CD4-positive, alpha-beta T cell treated with Interleukin-12 subunit alpha and Interleukin-12 subunit beta, for 1 hour (primary cell): ENCODE data around the gene ZMAT1.
"Not testable (repeated sequence)": the region's sequence is repeated elsewhere in the genome, so short reads cannot be mapped to it uniquely, and the experiment has no call there.

Experiments used
- DNase-seq: peaks from one replicate; pipeline ENCODE4 v3.0.0-alpha.2; 2020

The ZMAT1 gene

DNA sequence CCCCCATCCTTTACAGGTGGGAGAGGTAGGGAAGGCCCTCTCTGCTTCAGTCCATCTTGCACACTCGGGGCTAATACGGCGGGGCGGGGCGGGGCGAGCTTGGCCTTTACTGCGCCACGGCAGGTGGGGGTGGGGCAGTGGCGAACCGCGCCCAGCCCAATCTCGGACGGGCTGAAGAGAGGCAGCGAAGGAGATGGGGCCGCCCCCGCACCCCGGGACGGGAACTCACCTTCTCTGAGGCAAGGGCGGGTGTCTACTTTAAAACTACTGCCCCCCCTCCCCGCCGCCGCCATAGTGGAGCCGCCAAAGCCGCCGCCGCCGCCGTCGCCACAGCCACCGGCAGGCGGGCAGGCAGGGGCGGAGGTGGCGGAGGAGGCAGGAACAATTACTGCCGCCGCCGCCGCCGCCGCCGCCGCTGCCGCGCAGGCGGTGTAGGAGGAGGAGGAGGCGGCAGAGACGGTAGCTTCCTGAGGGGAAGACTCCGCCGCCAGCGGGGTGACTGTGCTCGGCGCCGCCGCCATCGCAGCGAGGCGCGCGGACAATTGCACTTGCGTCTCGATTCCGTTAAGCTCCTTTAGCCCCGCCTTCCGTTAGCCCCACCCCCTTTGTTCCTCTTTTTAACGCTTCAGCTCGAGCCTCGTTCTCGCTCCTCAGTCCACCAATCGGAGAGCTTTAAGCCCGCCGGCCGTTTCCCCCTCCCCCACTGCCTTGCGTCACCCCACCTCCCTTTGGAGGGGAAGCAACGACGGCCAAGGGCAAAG, at the start of gene ZMAT1:
Gene ZMAT1, minus strand, starts transcription at position 540 of the 761 bp plus-strand sequence. Its CDS starts 19 bp downstream, at position 521.
- peak; percentile 94 for DNase-seq

DNA sequence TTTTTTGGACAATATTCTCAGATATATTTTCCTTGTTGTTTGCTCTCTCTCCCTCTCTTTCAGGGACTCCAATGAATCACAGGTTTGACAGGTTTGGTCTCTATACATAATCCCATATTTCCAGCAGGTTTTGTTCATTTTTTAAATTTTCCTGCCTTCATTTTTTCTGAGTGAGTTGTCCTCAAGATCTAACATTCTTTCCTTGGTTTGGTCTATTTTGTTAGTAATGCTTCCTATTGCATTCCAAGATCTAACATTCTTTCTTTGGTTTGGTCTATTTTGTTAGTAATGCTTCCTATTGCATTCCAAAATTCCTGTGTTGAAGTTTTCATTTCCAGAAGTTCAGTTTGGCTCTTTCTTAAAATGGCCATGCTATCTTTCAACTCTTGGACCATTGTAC, 45.3 kb upstream of the ZMAT1 start:
- no peak for DNase-seq

DNA sequence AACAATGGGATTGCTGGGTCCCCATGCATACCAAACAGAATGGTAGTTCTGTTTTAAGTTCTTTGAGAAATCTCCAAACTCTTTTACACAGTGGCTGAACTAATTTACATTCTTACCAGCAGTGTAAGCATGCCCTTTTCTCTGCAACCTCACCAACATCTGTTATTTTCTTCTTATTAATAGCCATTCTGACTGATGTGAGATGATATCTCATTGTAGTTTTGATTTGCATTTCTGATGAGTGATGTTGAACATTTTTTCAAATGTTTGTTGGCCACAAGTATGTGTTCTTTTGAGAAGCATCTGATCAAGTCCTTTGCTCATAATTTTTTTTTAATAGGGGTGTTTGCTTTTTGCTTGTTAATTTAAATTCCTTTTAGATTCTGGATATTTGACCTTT, 41.2 kb upstream of the ZMAT1 start:
- DNase-seq: no peak

DNA sequence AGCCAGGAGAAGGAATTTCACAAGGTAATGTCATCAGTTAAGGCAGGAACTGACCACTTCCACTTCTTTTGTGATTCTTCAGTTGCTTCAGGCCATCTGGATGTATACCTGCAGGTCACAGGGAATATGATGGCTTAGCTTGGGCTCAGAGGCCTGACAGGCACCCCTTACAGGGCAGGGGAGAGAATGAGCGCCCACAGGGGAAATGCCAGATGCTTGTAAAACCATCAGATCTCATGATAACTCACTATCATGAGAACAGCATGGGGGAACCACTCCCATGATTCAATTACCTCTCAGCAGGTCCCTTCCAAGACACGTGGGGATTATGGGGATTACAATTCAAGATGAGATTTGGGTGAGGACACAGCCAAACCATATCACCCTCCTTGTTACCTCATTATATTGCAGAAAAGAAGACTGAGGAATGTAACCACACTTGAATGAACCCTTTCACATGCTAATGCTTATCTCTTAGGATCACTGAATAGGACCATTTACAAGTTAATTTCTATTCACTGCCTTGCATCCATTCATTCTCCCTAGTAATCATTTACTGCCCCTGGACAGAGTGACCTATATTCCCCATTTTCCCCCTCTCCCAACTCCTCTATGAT, 33.2 kb upstream of the ZMAT1 start:
- not testable (repeated sequence) for DNase-seq

DNA sequence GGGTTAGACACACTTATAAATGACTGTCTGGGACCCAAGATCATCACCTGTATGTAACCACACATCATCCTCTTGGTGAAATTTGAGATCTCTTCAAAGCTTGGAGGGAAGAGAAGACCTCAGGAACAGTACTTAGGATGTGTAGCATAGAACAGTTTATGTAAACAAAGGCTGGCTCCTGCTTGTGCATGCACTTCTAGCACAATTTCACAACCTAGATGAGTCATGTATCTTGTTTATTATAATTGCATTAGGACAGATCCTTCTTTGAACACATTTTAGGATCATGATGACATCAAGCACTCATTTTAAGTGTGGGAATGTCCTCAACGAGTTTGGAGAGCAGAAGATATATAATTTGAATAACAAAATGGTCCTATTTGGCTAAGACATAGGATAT, 26.3 kb upstream of the ZMAT1 start:
- no peak for DNase-seq

DNA sequence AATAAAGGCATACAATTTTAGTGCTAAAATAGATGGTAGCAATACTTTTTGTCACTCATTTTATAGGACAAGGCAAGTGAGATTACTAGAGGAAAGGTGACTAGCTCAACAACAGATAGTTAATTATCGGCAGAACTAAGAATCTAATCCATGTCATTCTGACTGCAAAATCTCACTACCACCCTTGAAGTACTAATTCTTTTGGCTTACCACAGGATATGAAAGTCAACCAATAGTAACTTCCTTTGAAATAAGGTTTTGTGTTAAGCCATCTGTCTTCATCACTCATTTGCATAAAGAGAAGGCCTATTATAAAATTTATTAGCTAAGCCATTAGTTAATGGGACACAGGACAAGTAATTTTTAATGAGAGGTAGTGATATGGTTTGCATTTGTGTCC, 25.3 kb upstream of the ZMAT1 start:
- DNase-seq: no peak

DNA sequence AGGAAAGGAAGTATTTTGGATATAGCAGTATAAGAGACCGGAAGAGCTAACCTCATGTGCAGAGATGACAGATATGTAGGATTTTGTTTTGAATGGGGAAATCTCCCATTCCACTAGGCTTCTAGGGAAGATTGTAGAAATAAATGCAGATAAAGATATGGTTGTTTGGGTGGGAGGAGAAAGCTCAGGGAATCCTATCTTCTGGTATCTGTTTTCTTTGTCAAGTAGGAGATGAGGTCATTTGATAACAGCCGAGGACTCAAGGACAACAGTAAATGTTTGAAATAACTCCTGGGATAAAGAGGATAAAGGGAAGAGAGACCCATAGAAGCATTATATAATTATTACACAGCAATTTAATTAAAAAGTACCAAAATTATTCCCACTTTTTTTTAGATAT, 24.7 kb upstream of the ZMAT1 start:
- DNase-seq: no peak

DNA sequence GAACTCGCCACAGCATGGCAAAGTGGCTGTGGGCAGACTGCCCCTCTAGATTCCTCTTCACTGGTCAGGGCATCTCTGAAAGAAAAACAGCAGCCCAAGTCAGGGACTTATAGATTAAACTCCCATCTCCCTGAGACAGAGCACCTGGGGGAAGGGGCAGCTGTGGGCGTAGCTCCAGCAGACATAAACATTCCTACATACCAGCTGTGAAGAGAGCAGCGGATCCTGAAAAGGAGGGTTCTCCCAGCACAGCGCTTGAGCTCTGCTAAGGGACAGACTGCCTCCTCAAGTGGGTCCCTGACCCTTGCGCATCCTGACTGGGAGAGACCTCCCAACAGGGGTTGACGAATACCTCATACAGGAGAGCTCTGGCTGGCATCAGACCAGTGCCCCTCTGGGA, 18.8 kb upstream of the ZMAT1 start:
- no peak for DNase-seq

DNA sequence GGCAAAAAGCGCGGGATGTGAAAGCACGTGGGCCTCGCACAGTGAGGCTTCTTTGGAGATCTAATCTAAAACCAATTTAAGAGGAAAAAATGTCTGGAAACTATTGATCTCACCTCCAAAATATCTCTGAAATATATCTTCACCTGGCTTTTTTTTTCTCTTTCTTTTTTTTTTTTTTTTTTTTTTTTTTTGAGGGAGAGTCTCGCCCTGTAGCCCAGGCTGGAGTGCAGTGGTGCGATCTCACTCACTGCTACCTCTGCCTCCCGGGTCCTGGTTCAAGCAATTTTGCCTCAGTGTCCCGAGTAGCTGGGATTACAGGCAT, 383 bp upstream of the ZMAT1 start:
- no peak for DNase-seq

DNA sequence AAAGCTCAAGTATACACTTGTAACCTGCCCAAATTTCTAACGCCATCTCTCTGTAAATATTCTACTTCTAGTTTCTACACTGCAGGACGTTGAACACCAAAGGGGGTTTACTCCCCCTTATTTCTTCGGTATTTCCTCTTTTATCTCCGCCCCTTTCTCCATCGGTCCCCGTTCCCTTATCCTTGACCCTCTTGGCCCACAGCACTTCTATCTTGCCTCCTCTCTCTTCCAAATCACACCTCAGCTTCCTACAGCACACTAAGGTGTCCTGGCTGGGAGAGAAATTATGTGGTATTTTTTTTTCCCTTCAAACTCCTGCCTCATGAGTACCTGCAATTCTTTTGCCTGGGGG, 715 bp downstream of the ZMAT1 start:
- no peak for DNase-seq

DNA sequence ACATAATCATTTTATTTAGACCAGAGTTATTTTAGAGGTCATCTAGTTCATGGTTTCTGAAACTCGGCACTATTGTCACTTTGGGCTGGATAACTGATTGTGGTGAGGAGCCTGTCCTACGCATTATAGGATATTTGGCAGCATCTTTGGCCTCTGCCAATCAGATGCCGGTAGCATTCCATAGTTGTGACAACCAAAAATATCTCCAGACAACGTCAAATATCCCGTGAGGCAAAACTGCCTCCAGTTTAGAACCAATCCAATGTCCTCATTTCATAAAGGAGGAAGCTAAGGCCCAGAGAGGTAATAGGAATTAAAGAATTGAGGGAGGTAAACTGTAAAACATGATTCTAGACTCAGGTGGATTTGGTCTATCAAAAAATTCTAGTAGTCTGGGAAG, 6.1 kb downstream of the ZMAT1 start:
- no peak for DNase-seq

DNA sequence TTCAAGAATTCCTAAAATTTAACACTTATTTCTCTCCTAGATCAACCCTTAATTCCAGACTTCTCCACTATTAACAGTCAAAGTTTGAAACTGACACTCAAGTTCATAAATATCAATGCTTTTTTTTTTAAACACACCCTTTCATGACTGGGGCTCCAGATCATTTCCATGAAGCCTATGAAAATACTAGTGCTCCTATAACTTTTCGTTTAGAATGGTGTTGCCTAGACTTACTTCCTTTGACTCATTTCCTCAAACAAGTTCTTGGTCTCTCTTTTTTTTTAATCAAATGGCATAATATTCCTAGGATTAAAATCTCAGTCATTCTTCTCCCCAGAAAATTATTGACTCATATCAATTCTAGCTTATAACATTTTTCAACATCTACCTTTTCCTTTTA, 13.1 kb downstream of the ZMAT1 start:
- no peak for DNase-seq

DNA sequence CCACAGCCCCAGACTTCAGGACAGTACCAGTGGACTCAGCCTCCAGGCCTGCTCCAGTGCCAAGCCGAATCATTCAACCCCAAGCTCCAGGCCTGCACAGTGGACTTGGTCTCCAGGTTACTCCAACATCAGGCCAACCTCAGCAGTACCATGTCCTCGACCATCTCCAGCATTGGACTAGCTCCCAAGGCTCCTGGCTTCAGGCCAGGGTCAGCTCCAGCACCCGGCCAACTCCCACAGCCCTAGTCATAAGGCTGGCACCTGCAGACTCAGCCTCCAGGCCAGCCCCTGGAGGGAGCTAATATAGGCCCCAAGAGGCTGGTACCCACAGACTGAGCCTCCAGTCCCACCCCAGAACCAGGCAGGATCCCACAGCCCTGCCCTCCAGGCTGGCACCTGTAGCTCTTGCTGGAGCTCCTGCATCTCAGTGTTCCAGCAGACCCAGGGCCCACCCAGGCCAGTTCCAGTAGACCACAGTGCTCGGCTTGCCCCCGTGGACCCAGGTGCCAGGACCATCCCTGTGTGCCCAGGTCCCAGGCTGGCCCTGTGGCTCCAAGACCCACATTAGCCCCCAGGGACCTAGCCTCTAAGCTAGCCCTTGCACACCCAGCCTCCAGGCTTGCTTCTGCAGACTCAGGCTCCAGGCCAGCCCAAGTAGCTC, 25.6 kb downstream of the ZMAT1 start:
- no peak for DNase-seq

DNA sequence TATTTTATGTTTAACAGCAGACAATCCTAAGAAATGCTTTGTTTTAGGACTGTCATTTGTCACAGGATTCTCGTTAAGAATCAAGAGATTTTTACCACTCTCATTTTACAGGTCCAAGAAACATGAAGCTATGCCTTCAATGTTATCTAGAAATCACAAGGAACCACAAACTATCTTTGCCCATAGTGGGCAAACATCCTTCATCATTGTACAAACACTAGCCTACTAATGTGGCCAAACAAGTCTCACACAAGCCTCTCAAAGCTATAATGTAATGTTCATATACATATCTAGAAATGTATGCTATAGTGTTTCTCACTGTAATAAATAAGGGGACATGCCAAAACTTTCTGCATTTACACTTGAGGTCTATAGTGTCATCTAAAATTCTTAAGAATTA, 26.8 kb downstream of the ZMAT1 start:
- DNase-seq: no peak
